OCI-LY3 (cell line): ENCODE measurements around the gene SGO2.

Experiments used
- H2AFZ ChIP-seq: fragments of 200-600, 300-600 bp; shearing (Covaris generic); 2 replicates; pipeline ENCODE4 v1.6.0; 2014; ENCODE audit warnings: antibody characterized with exemption, low read depth, low read length
- H3K27ac ChIP-seq: fragments of 200-600, 300-600 bp; sonication (generic); 2 replicates; pipeline ENCODE4 v1.5.1; 2014; ENCODE audit warnings: mild to moderate bottlenecking, low read length, moderate library complexity, mixed read lengths
- H3K27me3 ChIP-seq: fragments of 200-600, 300-600 bp; sonication (generic); 2 replicates; pipeline ENCODE4 v1.6.1; 2014; ENCODE audit warnings: low read depth, low read length, mixed read lengths
- H3K36me3 ChIP-seq: fragments of 200-600, 300-600 bp; sonication (generic); replicated peaks from 2 replicates; pipeline ENCODE3; 2014; ENCODE audit warnings: low read depth, low read length, mixed read lengths
- H3K4me1 ChIP-seq: fragments of 300-600, 200-600 bp; sonication (generic); 2 replicates; pipeline ENCODE4 v1.6.1; 2014; ENCODE audit warnings: low read length, mixed read lengths
- H3K4me2 ChIP-seq: fragments of 200-600, 300-600 bp; sonication (generic); 2 replicates; pipeline ENCODE4 v1.6.1; 2014; ENCODE audit warnings: low read length, mixed read lengths
- H3K4me3 ChIP-seq: fragments of 300-600, 200-600 bp; sonication (generic); 2 replicates; pipeline ENCODE4 v1.5.1; 2014; ENCODE audit warnings: antibody characterized with exemption, mild to moderate bottlenecking, low read length, moderate library complexity
- H3K79me2 ChIP-seq: fragments of 300-600, 200-600 bp; shearing (Covaris generic); 2 replicates; pipeline ENCODE4 v1.6.1; 2014; ENCODE audit warnings: mild to moderate bottlenecking, low read length, mixed read lengths
- H3K9ac ChIP-seq: fragments of 300-600, 200-600 bp; shearing (Covaris generic); 2 replicates; pipeline ENCODE4 v1.6.0; 2014; ENCODE audit warnings: mild to moderate bottlenecking, low read length, moderate library complexity
- H3K9me3 ChIP-seq: fragments of 200-600, 300-600 bp; shearing (Covaris generic); 2 replicates; pipeline ENCODE4 v1.6.1; 2014; ENCODE audit warnings: low read length, mixed read lengths; ENCODE audit not compliant: insufficient read depth
- H4K20me1 ChIP-seq: fragments of 200-600, 300-600 bp; sonication (generic); 2 replicates; pipeline ENCODE4 v1.6.1; 2016; ENCODE audit warnings: low read length, mixed read lengths; ENCODE audit not compliant: insufficient read depth
- CTCF ChIP-seq: fragments of 200-600, 300-600 bp; sonication (generic); IDR thresholded peaks from 2 replicates; pipeline ENCODE4 v1.5.1; 2014; ENCODE audit warnings: antibody characterized with exemption, low read length, low read depth
- EZH2phosphoT487 ChIP-seq: fragments of 200-600 bp; shearing (Covaris generic); IDR thresholded peaks from 2 replicates; pipeline ENCODE4 v1.6.1; 2018; ENCODE audit warnings: antibody characterized with exemption, mixed run types, low read depth

The SGO2 gene

GRCh38 chr2:200496696-200497095 lies 29.3 kb upstream of the SGO2 start:
- no peak overlapping the region for H3K4me3 ChIP-seq
- H3K4me2 ChIP-seq, result no peak overlapping the region
- TF ChIP-seq EZH2phosphoT487, result no peak
- TF ChIP-seq CTCF, result no peak
- no peaks in the 10 kb centered on the region for H4K20me1 ChIP-seq
- H2AFZ ChIP-seq, result no peak overlapping the region
- no peak overlapping the region for H3K27ac ChIP-seq
- H3K27me3 ChIP-seq, result no peaks in the 10 kb centered on the region
- no peak overlapping the region for H3K9ac ChIP-seq
- H3K36me3 ChIP-seq, result peaks cover 26% of the 10 kb centered on the region
- no peaks in the 10 kb centered on the region for H3K79me2 ChIP-seq
- H3K4me1 ChIP-seq, result no peaks in the 10 kb centered on the region
- H3K9me3 ChIP-seq, result no peaks in the 10 kb centered on the region

- H3K36me3 ChIP-seq, result peaks cover 24% of the 10 kb centered on the region
- no peak for TF ChIP-seq CTCF
- no peak for TF ChIP-seq EZH2phosphoT487
- no peak overlapping the region for H3K27ac ChIP-seq
- no peak overlapping the region for H3K4me2 ChIP-seq
- no peak overlapping the region for H3K4me3 ChIP-seq
- no peaks in the 10 kb centered on the region for H4K20me1 ChIP-seq
- no peak overlapping the region for H2AFZ ChIP-seq
- no peaks in the 10 kb centered on the region for H3K4me1 ChIP-seq
- no peaks in the 10 kb centered on the region for H3K27me3 ChIP-seq
- H3K79me2 ChIP-seq, result no peaks in the 10 kb centered on the region
- H3K9me3 ChIP-seq, result no peaks in the 10 kb centered on the region
- H3K9ac ChIP-seq, result no peak overlapping the region
These were observed 27.4 kb upstream of the SGO2 start for GRCh38 chr2:200498402-200499162.

GRCh38 chr2:200502196-200502595 lies 23.8 kb upstream of the SGO2 start:
- Histone ChIP-seq H3K9ac (no peak overlapping the region), H3K36me3 (peaks cover 20% of the 10 kb centered on the region), H3K27ac (no peak overlapping the region), H3K27me3 (no peaks in the 10 kb centered on the region), H3K9me3 (no peaks in the 10 kb centered on the region), H3K4me3 (no peak overlapping the region), H3K4me2 (no peak overlapping the region), H3K79me2 (no peaks in the 10 kb centered on the region), H2AFZ (no peak overlapping the region), H3K4me1 (no peaks in the 10 kb centered on the region), H4K20me1 (no peaks in the 10 kb centered on the region)
- TF ChIP-seq CTCF, result no peak
- no peak for TF ChIP-seq EZH2phosphoT487

GRCh38 chr2:200506679-200507078 lies 19.3 kb upstream of the SGO2 start:
- Histone ChIP-seq H3K27me3 (peaks cover 2% of the 10 kb centered on the region; the same call in 1 of the 2 replicates), H3K4me2 (no peak overlapping the region), H3K9ac (no peak overlapping the region), H3K79me2 (peaks cover 13% of the 10 kb centered on the region), H3K4me1 (peaks cover 13% of the 10 kb centered on the region), H3K4me3 (no peak overlapping the region), H2AFZ (no peak overlapping the region), H3K36me3 (peaks cover 15% of the 10 kb centered on the region), H3K27ac (no peak overlapping the region), H4K20me1 (no peaks in the 10 kb centered on the region), H3K9me3 (no peaks in the 10 kb centered on the region)
- no peak for TF ChIP-seq EZH2phosphoT487
- no peak for TF ChIP-seq CTCF
